Fibroblast of skin of scalp (primary cell): ENCODE results near the gene APP.

Experiments used
- DNase-seq: peaks from one replicate; pipeline ENCODE4 v3.0.0-alpha.2; 2013

The APP gene

GRCh38 chr21:25897383-25897782, 273.2 kb downstream of the APP start:
- DNase-seq: no peak

GRCh38 chr21:25896501-25897056, 274.0 kb downstream of the APP start:
- DNase-seq: no peak

- peak; percentile 43 for DNase-seq
These were observed 274.9 kb downstream of the APP start for GRCh38 chr21:25895565-25896205.

DNA sequence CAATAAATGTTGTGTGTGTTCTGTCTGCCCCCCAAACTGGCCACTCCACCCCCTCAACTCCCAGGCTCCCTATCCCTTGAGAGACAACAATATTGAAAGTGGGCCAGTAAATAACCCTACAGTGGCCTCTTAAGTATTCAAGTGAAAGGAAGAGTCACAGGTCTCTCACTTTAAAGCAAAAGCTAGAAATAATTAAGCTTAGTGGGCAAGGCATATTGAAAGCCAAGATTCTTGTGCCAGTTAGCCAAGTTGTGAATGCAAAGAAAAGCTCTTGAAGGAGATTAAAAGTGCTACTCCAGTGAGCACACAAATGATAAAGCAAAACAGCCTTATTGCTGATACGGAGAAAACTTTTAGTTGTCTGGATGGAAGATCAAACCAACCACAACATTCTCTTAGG, 277.4 kb downstream of the APP start:
- no peak for DNase-seq

GRCh38 chr21:25891596-25891995, 279.0 kb downstream of the APP start:
- DNase-seq: no peak

DNA sequence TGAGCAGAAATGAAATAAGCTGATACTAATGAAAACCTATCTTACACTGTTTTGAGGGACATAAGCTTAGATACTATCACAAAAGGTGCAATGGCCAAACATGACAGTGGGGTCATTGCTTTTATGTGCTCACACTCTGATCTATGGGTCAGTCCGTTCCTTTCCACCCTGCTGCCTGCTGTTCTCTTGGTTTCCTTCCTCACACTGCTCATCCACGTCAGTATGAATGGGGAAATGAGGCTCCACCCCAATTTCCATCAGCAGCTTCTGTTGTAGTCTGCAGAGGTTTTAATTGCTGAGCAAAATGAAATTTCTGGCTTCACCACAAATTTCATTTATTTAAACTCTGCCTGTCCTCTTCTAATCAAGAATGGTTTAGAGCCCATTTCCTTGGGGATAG, 280.6 kb downstream of the APP start:
- no peak for DNase-seq

- no peak for DNase-seq
These were observed 281.9 kb downstream of the APP start for GRCh38 chr21:25888711-25889110.

DNA sequence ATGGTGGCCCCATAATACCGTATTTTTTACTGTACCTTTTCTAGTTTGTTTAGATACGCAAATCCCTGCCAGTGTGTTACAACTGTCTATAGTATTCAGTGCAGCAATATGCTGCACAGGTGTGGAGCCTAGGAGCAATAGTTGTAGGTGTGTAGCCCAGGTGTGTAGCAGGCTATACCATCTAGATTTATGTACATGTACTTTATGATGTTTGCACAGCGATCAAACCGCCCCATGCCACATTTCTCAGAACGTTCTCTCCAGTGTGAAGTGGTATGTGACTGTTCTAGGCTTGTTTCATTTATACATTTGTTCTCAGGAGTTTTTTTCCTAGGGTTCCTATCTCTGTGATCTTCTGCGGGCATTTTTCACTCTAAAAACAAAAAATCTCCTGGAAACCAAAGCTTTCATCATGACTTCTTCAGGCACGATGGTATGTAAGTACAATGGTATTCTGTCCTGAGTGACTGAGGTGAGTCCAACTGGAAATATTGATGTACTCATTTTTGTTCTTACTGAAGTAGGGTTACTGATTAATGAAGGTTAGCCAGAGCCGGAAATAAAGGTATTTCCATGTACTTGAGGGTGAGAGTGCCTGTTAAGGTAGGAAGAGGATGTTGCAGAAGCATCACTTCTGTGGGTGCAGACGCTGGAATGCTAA, 282.8 kb downstream of the APP start:
- DNase-seq: no peak

DNA sequence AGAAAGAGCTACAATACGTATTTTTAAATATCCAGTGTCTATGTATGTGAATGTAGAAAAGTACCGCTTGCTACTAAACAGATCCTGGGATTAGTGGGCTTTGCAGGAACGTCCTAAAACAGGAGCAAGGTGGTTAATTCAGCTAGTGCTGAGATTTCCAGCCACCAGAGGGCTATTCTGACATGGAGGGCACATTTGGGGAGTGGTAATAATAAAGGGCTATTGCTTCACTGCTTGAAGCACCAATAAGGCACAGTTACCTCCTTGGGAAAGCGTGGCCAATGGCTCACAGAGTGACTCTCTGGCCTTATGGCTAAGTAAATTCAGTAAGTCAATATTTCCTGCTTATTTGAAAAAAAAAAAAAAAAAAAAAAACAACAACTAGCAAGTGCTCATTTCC, 283.4 kb downstream of the APP start:
- no peak for DNase-seq

DNA sequence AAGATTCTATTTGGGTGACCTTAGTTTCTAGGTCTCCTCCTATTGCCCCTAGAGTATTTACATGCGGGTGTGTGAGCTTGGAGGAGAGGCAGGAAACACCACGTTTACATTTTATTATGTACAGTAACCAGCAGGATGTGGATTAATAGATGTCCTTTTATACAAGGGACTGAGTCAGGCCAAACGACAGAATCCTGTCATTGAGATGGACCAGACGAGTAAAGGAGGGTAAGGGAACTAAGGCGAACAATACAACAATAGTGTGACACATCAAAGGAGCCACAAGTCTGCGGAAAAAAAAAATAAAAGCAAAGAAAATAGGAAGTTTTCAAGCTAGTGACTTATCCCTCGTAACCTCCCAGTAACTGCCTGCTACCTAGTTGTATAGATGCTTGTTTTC, 284.7 kb downstream of the APP start:
- DNase-seq: no peak

- no peak for DNase-seq
These were observed 285.2 kb downstream of the APP start for GRCh38 chr21:25885405-25885804.

DNA sequence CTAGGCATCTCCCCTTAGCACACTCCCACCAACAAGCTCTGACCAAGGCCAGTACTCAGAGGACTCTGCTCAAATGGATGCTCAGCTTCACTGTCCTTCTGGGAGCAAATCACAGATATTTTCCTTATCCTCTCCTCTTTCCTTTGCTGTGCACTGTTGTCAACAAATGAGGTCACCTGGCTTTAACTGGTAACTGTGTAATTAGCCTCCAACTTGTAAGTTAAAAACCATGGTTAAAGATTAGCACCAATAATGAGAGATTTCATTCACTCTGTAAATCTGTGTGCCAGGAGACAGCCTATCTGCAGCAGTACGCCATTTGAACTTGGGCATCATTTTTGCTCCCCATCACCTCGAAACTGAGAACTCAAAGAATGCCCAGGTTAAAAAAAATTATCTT, 286.3 kb downstream of the APP start:
- DNase-seq: no peak

GRCh38 chr21:25881524-25882376, 288.8 kb downstream of the APP start:
- DNase-seq: peak; percentile 65

DNA sequence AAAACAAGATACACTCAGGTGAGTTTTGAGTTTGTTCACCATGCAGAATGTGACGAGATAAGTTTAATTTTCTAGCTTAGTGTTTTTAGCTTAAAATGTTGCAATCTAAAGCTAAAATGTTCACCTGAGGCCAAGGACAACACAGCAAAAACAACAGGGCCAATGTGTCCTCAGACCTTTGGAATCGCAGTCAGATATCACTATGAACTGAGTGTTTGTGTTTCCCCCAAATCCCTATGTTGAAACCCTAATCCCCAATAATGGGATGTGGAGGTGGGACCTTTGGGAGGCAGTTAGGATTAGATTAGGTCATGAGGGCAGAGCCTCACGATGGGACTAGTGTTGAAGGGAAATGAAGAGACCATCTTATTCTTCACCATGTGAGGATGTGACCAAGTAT, 291.4 kb downstream of the APP start:
- DNase-seq: no peak

GRCh38 chr21:25878344-25878743, 292.2 kb downstream of the APP start:
- no peak for DNase-seq

GRCh38 chr21:25872271-25872670, 298.3 kb downstream of the APP start:
- DNase-seq: no peak

- no peak for DNase-seq
These were observed 299.0 kb downstream of the APP start for GRCh38 chr21:25871566-25871965.

DNA sequence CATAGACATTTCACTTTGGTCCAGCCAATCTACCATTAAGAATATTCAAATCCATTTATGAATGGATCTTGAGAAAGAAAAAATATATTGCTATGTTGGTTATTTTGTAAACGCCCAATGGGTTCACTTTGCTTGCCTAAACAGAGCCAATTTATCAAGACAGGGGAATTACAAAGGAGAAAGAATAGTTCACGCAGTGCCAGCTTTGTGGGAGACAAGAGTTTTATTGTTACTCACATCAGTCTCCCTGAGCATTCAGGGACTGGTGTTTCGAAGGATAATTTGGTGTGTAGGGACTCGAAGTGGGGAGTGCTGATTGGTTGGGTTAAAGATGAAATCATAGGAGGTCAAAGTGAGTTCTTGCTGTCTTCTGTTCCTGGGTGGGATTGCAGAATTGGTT, 300.5 kb downstream of the APP start:
- DNase-seq: no peak

GRCh38 chr21:25867061-25867460, 303.5 kb downstream of the APP start:
- DNase-seq: no peak

GRCh38 chr21:25863747-25864146, 306.8 kb downstream of the APP start:
- no peak for DNase-seq

DNA sequence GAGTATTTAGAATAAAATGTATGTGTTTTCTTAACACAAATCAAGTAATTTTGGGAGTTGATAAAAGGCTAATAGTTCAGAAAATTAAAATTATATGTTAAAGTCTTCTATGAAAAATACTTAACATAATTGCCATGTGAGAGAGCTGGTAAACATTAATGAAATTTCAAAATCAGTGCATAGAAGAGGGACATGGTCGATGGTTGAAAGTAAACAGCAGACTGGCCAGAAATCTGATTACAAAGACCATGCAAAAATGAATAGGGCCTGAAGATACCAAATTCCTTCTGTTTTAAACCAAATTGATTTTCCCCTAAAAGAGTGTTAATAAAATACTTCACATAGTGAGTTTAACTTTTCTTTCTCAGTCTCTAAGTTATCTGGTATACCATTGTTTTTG, 307.5 kb downstream of the APP start:
- no peak for DNase-seq

DNA sequence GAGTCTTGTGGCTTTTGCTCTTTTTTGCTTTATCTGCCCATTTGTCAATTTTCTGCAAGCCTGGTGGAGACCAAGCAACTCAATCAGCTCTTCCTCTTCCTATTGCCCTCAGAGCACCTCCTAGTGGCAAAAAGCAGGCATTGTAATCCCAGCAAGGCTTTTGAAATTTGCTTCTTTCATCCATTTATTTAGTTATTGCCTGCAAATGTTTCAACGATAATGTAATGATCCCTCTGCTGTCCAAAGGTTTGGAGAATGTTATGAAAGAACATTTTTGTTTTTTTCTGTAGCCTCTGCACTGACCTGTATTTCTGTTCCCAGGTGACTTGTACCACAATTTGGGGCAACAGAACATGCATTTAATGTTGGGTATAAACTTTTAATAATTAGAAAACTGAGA, 308.0 kb downstream of the APP start:
- DNase-seq: peak; percentile 38

DNA sequence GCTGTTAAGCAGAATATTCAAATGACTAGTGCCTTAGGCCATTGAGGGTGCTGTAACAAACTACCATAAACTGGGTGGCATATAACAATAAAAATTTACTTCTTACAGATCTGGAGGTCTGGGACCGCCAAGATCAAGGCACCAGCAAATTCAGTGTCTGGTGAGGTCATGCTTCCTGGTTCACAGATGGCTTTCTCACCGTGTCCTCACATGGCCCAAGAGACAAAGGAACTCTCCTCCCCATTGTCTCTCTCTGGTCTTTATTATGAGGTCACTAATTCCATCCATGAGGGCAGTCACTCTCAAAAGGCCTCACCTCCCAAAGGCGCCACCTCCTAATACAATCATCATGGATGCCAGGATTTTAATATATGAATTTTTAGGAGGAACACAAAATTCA, 308.5 kb downstream of the APP start:
- no peak for DNase-seq
